ENCODE results near the gene GRM7. TPM values are rescaled to one million over a fixed set of nuclear protein-coding genes. Genes with fewer than 3 reads are reported as not detected.

Gene GRM7
- total RNA-seq, 1 experiment from 2014 or later: not detected

DNA sequence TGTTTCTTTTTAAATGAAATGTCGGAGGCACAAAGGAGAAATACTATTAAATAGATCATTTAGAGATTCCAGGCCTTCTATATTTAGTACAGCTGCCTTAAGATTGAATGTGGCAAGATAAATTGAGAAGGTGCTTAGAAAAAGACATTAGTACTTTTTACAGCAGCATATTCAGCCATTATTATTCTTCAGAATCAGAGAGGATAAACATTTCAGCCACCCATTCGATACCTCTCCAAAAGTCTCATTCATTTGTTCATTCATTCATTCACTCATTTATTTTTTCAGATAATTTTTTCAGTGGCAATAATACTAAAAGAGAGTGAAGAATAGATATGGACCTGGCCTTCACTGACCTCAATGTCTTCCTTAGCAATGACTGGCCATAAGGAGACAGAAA, 347.0 kb downstream of the GRM7 start:
- ATAC-seq (no peak), DNase-seq (no peak)
- no peaks in the 10 kb centered on the region for H3K27me3 ChIP-seq (ENCODE audit: low read length)
- H4K20me1 ChIP-seq (ENCODE audit: low read length): no peaks in the 10 kb centered on the region
- H3K36me3 ChIP-seq (ENCODE audit: low read depth, low read length): no peaks in the 10 kb centered on the region
- no peak overlapping the region for H3K4me3 ChIP-seq (ENCODE audit: low read length)
- H3F3A ChIP-seq (ENCODE audit: low read length, unreplicated experiment): no peaks in the 10 kb centered on the region
- no peak overlapping the region for H3K9ac ChIP-seq (ENCODE audit: low read length)
- H2AFZ ChIP-seq (ENCODE audit: low read length): no peak overlapping the region
- intact Hi-C loops (cut with micrococcal nuclease): no loop called here
- TF ChIP-seq EZH2 (IDR thresholded peaks at IDR 0.05; ENCODE audit: low read length, unreplicated experiment) (no peak), EZH2phosphoT487 (IDR thresholded peaks at IDR 0.05; ENCODE audit: borderline replicate concordance, low read length) (no peak)
- TF ChIP-seq, protein P1, sequence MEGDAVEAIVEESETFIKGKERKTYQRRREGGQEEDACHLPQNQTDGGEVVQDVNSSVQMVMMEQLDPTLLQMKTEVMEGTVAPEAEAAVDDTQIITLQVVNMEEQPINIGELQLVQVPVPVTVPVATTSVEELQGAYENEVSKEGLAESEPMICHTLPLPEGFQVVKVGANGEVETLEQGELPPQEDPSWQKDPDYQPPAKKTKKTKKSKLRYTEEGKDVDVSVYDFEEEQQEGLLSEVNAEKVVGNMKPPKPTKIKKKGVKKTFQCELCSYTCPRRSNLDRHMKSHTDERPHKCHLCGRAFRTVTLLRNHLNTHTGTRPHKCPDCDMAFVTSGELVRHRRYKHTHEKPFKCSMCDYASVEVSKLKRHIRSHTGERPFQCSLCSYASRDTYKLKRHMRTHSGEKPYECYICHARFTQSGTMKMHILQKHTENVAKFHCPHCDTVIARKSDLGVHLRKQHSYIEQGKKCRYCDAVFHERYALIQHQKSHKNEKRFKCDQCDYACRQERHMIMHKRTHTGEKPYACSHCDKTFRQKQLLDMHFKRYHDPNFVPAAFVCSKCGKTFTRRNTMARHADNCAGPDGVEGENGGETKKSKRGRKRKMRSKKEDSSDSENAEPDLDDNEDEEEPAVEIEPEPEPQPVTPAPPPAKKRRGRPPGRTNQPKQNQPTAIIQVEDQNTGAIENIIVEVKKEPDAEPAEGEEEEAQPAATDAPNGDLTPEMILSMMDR (conservative IDR thresholded peaks at IDR 0.05; ENCODE audit: low read depth, low read length): no peak
- H3K4me2 ChIP-seq (ENCODE audit: low read length): no peak overlapping the region
- BruUV-seq (replicated peaks): no TSS peak
- H3K79me2 ChIP-seq (ENCODE audit: low read length): no peaks in the 10 kb centered on the region
- H3K27ac ChIP-seq (ENCODE audit: low read length): no peak overlapping the region
- peaks cover 35% of the 10 kb centered on the region for H3K9me3 ChIP-seq (ENCODE audit: low read length)
- ChIA-PET POLR2A (ENCODE audit: unreplicated experiment) (no interaction called here), CTCF (no interaction called here)
- H3K9me2 ChIP-seq (replicated peaks; ENCODE audit: low read length): no peaks in the 10 kb centered on the region
- no peaks in the 10 kb centered on the region for H3K4me1 ChIP-seq (ENCODE audit: insufficient read depth, low read length)

DNA sequence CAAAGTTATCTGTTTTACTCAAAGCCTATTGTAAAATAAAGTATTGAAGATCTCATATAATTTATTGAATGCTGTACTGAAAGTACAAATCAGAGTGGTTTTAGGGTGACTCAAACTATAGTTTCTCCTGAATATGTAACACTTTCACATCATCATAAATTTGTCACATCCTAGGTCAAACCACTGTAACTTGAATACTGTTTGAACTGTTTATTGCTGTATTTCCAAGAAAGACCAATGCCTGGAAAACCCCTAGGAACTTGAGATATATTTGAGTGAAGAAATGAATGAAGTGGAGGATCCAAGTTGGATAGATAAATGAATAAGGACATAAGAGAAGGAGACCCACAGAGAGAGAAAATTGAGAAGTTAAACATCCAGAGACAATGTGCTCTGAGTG, 348.2 kb downstream of the GRM7 start:
- POLR2A ChIA-PET (ENCODE audit: unreplicated experiment): no interaction called here
- H3K4me2 ChIP-seq (ENCODE audit: low read length): no peak overlapping the region
- no peaks in the 10 kb centered on the region for H3K9me2 ChIP-seq (replicated peaks; ENCODE audit: low read length)
- peaks cover 26% of the 10 kb centered on the region for H3K9me3 ChIP-seq (ENCODE audit: low read length)
- no peak overlapping the region for H2AFZ ChIP-seq (ENCODE audit: low read length)
- no peaks in the 10 kb centered on the region for H3F3A ChIP-seq (ENCODE audit: low read length, unreplicated experiment)
- H3K4me1 ChIP-seq (ENCODE audit: insufficient read depth, low read length): no peaks in the 10 kb centered on the region
- no peaks in the 10 kb centered on the region for H3K36me3 ChIP-seq (ENCODE audit: low read depth, low read length)
- no peak overlapping the region for H3K27ac ChIP-seq (ENCODE audit: low read length)
- no TSS peak for BruUV-seq (replicated peaks)
- H3K4me3 ChIP-seq (ENCODE audit: low read length): no peak overlapping the region
- TF ChIP-seq EZH2 (IDR thresholded peaks at IDR 0.05; ENCODE audit: low read length, unreplicated experiment) (no peak), EZH2phosphoT487 (IDR thresholded peaks at IDR 0.05; ENCODE audit: borderline replicate concordance, low read length) (no peak)
- TF ChIP-seq, protein P1 (conservative IDR thresholded peaks at IDR 0.05; ENCODE audit: low read depth, low read length): no peak
- CTCF ChIA-PET: no interaction called here
- ATAC-seq: no peak
- H4K20me1 ChIP-seq (ENCODE audit: low read length): no peaks in the 10 kb centered on the region
- no peak overlapping the region for H3K9ac ChIP-seq (ENCODE audit: low read length)
- no peaks in the 10 kb centered on the region for H3K27me3 ChIP-seq (ENCODE audit: low read length)
- DNase-seq: no peak
- no peaks in the 10 kb centered on the region for H3K79me2 ChIP-seq (ENCODE audit: low read length)
- intact Hi-C loops (cut with micrococcal nuclease): no loop called here

DNA sequence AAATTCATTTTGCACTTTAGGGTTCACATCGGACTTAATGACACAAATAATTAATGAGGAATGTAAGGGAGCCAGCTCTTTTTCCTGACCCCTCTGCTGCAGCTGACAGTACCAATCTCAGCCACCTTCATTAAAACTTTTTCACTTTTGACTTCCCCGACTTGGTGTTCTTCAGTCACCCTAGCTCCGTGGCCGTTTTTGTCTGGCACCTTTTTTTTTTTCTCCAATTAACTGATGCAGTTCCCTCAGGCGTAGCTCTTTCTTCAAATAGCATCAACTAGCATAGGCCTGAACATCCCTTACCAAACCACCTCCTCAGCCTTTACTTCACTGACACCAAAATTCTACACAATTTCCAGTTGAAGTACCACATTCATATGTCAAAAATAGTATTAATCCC, 350.8 kb downstream of the GRM7 start:
- DNase-seq: no peak
- Histone ChIP-seq H3K4me2 (ENCODE audit: low read length) (no peak overlapping the region), H2AFZ (ENCODE audit: low read length) (no peak overlapping the region), H3K27me3 (ENCODE audit: low read length) (no peaks in the 10 kb centered on the region), H3K4me3 (ENCODE audit: low read length) (no peak overlapping the region), H4K20me1 (ENCODE audit: low read length) (no peaks in the 10 kb centered on the region), H3K27ac (ENCODE audit: low read length) (no peak overlapping the region), H3K79me2 (ENCODE audit: low read length) (no peaks in the 10 kb centered on the region), H3K9me3 (ENCODE audit: low read length) (peaks cover 19% of the 10 kb centered on the region), H3K9me2 (replicated peaks; ENCODE audit: low read length) (no peaks in the 10 kb centered on the region), H3F3A (ENCODE audit: low read length, unreplicated experiment) (no peaks in the 10 kb centered on the region), H3K36me3 (ENCODE audit: low read depth, low read length) (no peaks in the 10 kb centered on the region), H3K9ac (ENCODE audit: low read length) (no peak overlapping the region), H3K4me1 (ENCODE audit: insufficient read depth, low read length) (no peaks in the 10 kb centered on the region)
- BruUV-seq (replicated peaks): no TSS peak
- ChIA-PET CTCF (no interaction called here), POLR2A (ENCODE audit: unreplicated experiment) (no interaction called here)
- intact Hi-C loops (cut with micrococcal nuclease): no loop called here
- TF ChIP-seq EZH2 (IDR thresholded peaks at IDR 0.05; ENCODE audit: low read length, unreplicated experiment) (no peak), EZH2phosphoT487 (IDR thresholded peaks at IDR 0.05; ENCODE audit: borderline replicate concordance, low read length) (no peak)
- TF ChIP-seq, protein P1 (conservative IDR thresholded peaks at IDR 0.05; ENCODE audit: low read depth, low read length): no peak
- ATAC-seq: no peak

Measured in PC-3 (cell line).